AG09319 (cell line): ENCODE measurements around the gene FGF22.
"Not testable (repeated sequence)": the region's sequence is repeated elsewhere in the genome, so short reads cannot be mapped to it uniquely, and the experiment has no call there.

Experiments
- DNase-seq: peaks from one replicate; pipeline ENCODE4 v3.0.0-alpha.2; 2010; ENCODE audit warnings: low read depth; ENCODE audit errors: extremely low read depth
- TF ChIP-seq, protein P1 (sequence below): IDR thresholded peaks from 2 replicates; pipeline ENCODE4 v1.5.1; 2011; ENCODE audit warnings: low read depth, mild to moderate bottlenecking, inconsistent platforms, low read length, moderate library complexity

Gene FGF22

DNA sequence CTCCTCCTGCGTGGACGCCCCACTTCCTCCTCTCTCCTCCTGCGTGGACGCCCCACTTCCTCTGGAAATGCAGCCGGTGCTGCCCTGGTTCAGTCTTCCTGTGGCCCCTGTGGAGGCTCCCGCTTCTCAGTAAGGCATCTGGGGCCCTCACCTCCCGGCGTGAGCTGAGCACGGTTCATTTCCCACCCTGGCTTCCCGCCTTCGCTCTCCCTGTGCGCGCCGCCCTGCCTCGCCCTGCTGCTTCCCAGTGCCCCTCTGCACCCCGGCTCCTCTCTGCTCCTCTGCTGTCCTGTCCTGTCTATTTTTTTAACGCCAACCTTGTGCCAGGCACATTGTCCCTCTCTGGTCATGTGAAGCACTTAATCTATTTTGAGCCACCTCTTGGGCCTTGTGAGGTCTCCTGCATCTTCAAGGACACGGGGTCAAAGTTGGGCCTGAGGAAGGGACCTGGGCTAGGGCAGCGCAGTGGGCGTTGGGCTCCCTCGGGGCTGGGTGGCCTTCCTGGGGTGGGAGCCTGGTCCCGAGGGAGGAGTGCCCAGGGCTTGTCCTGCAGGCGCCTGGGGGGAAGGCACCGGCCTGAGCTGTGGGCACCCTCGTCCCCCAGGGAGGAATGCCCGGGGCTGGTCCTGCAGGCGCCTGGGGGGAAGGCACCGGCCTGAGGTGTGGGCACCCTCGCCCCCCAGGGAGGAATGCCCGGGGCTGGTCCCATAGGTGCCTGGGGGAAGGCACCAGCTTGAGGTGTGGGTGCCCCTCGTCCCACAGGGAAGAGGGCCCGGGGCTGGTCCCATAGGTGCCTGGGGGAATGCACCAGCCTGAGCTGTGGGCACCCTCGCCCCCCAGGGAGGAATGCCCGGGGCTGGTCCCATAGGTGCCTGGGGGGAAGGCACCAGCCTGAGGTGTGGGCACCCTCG, 37.0 kb upstream of the FGF22 start:
- TF ChIP-seq, protein P1, sequence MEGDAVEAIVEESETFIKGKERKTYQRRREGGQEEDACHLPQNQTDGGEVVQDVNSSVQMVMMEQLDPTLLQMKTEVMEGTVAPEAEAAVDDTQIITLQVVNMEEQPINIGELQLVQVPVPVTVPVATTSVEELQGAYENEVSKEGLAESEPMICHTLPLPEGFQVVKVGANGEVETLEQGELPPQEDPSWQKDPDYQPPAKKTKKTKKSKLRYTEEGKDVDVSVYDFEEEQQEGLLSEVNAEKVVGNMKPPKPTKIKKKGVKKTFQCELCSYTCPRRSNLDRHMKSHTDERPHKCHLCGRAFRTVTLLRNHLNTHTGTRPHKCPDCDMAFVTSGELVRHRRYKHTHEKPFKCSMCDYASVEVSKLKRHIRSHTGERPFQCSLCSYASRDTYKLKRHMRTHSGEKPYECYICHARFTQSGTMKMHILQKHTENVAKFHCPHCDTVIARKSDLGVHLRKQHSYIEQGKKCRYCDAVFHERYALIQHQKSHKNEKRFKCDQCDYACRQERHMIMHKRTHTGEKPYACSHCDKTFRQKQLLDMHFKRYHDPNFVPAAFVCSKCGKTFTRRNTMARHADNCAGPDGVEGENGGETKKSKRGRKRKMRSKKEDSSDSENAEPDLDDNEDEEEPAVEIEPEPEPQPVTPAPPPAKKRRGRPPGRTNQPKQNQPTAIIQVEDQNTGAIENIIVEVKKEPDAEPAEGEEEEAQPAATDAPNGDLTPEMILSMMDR: no peak
- DNase-seq: no peak

DNA sequence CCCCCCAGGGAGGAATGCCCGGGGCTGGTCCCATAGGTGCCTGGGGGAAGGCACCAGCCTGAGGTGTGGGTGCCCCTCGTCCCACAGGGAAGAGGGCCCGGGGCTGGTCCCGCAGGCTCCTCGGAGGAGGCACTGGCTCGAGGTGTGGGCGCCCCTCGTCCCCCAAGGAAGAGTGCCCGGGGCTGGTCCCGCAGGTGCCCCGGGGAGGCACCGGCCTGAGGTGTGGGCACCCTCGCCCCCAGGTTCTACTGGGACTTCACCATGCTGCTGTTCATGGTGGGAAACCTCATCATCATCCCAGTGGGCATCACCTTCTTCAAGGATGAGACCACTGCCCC, 36.4 kb upstream of the FGF22 start:
- DNase-seq: not testable (repeated sequence)

DNA sequence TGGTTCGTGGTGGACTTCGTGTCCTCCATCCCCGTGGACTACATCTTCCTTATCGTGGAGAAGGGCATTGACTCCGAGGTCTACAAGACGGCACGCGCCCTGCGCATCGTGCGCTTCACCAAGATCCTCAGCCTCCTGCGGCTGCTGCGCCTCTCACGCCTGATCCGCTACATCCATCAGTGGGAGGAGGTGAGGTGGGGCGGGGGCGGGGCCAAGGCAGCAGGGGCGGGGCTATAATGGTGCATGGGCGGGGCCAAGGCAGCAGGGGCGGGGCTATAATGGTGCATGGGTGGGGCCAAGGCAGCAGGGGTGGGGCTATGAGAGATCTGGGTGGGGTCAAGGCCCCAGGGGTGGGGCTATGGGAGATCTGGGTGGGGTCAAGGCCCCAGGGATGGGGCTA, 35.9 kb upstream of the FGF22 start:
- not testable (repeated sequence) for DNase-seq

DNA sequence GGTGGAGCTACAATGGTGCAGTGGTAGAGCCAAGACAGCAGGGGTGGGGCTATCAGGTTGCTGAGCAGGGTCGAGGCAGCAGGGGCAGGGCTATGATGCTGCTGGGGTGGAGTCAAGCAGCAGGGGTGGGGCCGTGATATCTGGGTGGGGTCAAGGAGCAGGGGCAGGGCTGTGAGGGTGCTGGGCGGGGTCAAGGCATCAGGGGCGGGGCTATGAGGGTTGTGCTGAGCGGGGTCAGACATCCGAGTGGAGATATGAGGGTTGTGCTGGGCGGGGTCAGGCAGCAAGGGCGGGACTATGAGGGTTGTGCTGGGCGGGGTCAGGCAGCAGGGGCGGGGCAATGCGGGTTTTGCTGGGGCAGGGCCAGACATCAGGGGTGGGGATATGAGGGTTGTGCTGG, 35.3 kb upstream of the FGF22 start:
- TF ChIP-seq, protein P1: no peak
- no peak for DNase-seq

DNA sequence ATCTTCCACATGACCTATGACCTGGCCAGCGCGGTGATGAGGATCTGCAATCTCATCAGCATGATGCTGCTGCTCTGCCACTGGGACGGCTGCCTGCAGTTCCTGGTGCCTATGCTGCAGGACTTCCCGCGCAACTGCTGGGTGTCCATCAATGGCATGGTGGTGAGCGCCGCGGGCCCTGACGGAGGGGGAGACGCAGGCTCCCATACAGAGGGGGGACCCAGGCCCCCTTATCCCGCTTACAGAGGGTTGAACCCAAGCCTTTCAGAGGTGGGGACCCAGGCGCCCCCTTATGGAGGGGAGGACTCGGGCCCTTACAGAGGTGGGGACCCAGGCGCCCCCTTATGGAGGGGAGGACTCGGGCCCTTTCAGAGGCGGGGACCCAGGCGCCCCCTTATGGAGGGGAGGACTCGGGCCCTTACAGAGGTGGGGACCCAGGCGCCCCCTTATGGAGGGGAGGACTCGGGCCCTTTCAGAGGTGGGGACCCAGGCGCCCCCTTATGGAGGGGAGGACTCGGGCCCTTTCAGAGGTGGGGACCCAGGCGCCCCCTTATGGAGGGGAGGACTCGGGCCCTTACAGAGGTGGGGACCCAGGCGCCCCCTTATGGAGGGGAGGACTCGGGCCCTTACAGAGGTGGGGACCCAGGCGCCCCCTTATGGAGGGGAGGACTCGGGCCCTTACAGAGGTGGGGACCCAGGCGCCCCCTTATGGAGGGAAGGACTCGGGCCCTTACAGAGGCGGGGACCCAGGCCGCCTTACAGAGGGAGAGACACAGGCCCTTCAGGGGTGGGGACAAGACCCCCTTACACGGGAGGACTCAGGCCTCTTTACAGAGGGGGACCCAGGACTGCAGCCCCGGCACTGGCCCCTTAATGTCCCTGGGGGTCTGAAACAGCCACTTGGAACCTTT, 34.4 kb upstream of the FGF22 start:
- DNase-seq: not testable (repeated sequence)

DNA sequence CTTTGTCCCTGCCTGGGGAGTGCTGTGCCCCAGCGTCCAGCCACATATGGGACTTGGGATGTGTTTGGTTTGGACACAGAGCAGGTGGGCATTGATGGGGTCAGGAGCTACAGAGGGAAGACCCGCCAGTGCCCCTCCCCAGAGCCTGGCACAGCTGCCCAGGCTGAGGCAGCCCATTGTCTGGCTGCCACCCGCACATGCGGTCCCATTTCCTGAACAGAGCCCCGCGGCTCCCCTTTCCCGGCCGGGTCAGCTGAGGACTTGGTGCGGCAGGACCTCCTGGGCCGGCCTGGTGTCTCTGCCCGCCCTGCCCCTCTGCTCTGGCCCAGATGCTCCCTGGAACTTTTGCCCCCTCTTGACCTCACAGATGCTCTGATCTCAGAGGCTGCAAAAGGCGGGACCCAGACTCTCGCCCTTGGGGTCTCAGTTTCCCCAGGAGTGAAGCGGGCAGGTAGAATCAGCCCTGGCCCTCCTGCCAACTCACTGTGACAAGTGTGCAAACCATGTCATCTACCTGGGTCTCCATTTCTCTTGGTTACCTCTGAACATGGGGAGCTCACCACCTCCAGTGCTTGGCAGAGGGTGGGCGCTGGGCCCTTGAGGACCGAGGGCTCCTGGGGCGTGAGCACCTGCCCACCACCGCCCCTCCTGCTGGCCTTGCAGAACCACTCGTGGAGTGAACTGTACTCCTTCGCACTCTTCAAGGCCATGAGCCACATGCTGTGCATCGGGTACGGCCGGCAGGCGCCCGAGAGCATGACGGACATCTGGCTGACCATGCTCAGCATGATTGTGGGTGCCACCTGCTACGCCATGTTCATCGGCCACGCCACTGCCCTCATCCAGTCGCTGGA, 32.2 kb upstream of the FGF22 start:
- TF ChIP-seq, protein P1: no peak

DNA sequence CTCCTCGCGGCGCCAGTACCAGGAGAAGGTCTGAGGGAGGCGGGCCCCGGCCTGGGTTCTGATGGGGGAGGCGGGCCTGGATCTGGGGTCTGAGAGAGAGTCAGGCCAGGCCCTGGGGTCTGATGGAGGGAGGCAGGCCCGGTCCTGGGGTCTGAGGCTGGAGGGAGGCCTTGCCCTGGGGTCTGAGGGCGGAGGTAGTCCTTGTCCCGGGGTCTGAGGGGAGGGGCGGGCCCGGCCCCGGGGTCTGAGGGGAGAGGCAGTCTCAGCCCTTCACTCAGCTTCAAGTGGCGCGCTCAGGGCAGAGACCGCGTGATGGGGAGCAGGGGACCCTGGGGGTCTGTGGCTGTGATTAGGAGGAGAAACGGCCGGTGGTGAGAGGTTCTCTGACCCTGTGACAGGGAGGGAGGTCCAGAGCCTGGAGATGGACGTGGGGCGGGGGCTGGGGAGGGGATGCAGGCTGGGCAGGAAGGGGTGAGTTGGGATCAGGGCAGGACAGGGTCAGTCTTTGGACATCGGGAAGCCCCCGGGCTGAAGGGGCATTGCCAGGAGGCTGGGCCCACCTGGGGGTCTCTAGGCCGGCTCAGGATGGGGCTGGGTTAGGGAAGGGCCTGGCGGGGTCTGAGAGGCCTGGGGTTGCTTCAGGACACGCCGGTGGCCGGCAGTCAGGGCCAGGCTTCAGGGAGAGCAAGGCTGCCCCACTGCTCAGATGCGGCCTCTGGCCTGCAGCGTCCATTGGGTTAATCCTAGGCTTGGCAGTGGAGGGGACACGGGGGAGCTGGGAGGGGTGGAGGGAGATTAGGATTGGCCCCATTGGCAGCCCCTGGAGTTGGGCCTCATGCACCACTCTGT, 31.3 kb upstream of the FGF22 start:
- TF ChIP-seq, protein P1: no peak
- no peak for DNase-seq

More for the DNA sequence above, 32.2 kb upstream of the FGF22 start:
- no peak for DNase-seq

DNA sequence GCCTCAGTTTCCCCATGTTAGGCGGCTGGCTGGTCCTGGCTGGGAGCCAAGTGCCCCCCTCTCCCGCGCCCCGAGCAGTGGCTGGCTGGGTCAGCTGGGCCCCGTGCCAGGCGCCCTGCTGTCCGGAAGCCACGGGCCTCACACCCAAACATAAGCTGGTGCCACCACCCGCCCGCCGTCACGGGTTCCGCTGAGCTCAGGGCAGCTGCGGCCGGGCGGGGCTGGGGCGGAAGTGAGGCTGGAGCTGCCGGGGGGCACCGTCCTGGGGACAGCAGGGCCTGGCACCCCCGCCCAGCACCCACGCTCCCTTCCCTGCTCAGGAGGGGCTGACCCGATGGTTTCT, 30.7 kb upstream of the FGF22 start:
- DNase-seq: no peak

More for the DNA sequence above, 30.7 kb upstream of the FGF22 start:
- TF ChIP-seq, protein P1: no peak
